Neuronal stem cell (in vitro differentiated cells): ENCODE results near the gene ESF1.

Experiments used
- DNase-seq: peaks from one replicate; pipeline ENCODE4 v3.0.0-alpha.2; 2013; ENCODE audit warnings: low spot score
- H2AFZ ChIP-seq: one replicate; pipeline ENCODE4 v1.6.1; 2013; ENCODE audit warnings: mild to moderate bottlenecking, low read length, inconsistent platforms
- H2AK5ac ChIP-seq: 2 replicates; pipeline ENCODE4 v1.6.1; 2013; ENCODE audit warnings: low read depth, mild to moderate bottlenecking, inconsistent platforms, low read length, moderate library complexity, mixed read lengths
- H2BK120ac ChIP-seq: 2 replicates; pipeline ENCODE4 v1.6.1; 2013; ENCODE audit warnings: low read depth, mild to moderate bottlenecking, inconsistent platforms, low read length, moderate library complexity, mixed read lengths
- H2BK12ac ChIP-seq: one replicate; pipeline ENCODE4 v1.6.1; 2013; ENCODE audit warnings: low read length, inconsistent platforms
- H2BK15ac ChIP-seq: 2 replicates; pipeline ENCODE4 v1.6.1; 2013; ENCODE audit warnings: mild to moderate bottlenecking, low read length, inconsistent platforms, mixed read lengths
- H2BK5ac ChIP-seq: one replicate; pipeline ENCODE4 v1.6.1; 2013; ENCODE audit warnings: inconsistent platforms, mild to moderate bottlenecking, low read length, moderate library complexity
- H3K14ac ChIP-seq: one replicate; pipeline ENCODE4 v1.6.1; 2013; ENCODE audit warnings: low read length, inconsistent platforms
- H3K18ac ChIP-seq: 2 replicates; pipeline ENCODE4 v1.6.1; 2013; ENCODE audit warnings: low read length, inconsistent platforms
- H3K23ac ChIP-seq: 2 replicates; pipeline ENCODE4 v1.6.1; 2013; ENCODE audit warnings: low read depth, mild to moderate bottlenecking, mixed read lengths, low read length, inconsistent platforms; ENCODE audit not compliant: poor library complexity
- H3K27ac ChIP-seq: replicated peaks from 3 replicates; pipeline ENCODE4 v1.5.1; 2013; ENCODE audit warnings: low read length, inconsistent platforms
- H3K27me3 ChIP-seq, 3 experiments: 2 replicates each; pipeline ENCODE4 v1.6.1; 2013; ENCODE audit warnings: low read length in 3 of 3, mild to moderate bottlenecking in 2 of 3, inconsistent platforms in 1 of 3, low read depth in 1 of 3, mixed read lengths in 1 of 3, moderate library complexity in 1 of 3; ENCODE audit not compliant: control insufficient read depth in 3 of 3, insufficient read depth in 3 of 3
- H3K36me3 ChIP-seq, 2 donors: replicated peaks in 1 of 2; 2 replicates each; pipeline ENCODE4 v1.6.1; 2013; ENCODE audit warnings: low read length in 2 of 2; ENCODE audit not compliant: control insufficient read depth in 2 of 2, insufficient read depth in 2 of 2
- H3K4ac ChIP-seq: 2 replicates; pipeline ENCODE4 v1.6.1; 2013; ENCODE audit warnings: inconsistent platforms, mild to moderate bottlenecking, low read length, moderate library complexity
- H3K4me1 ChIP-seq, 2 donors: 1 replicate in 1 of 2; 2 replicates in 1 of 2; pipeline ENCODE4 v1.6.1; 2013; ENCODE audit warnings: low read length in 2 of 2, low read depth in 1 of 2; ENCODE audit not compliant: control insufficient read depth in 2 of 2, insufficient read depth in 1 of 2
- H3K4me2 ChIP-seq: one replicate; pipeline ENCODE4 v1.6.1; 2013; ENCODE audit warnings: mild to moderate bottlenecking, low read length, inconsistent platforms; ENCODE audit not compliant: insufficient read depth, poor library complexity, severe bottlenecking
- H3K4me3 ChIP-seq, 2 donors: 2 replicates each; pipeline ENCODE4 v1.5.1; 2013; ENCODE audit warnings: low read length in 2 of 2, mild to moderate bottlenecking in 2 of 2, inconsistent platforms in 1 of 2, moderate library complexity in 1 of 2
- H3K79me1 ChIP-seq: one replicate; pipeline ENCODE4 v1.6.1; 2013; ENCODE audit warnings: low read depth, mild to moderate bottlenecking, inconsistent platforms, low read length, moderate library complexity
- H3K9ac ChIP-seq: one replicate; pipeline ENCODE4 v1.6.1; 2013; ENCODE audit warnings: mild to moderate bottlenecking, low read depth, low read length, inconsistent platforms; ENCODE audit not compliant: poor library complexity
- H3K9me3 ChIP-seq, 2 donors: replicated peaks in 1 of 2; 2 replicates each; pipeline versions ENCODE3 to v1.6.1; 2013; ENCODE audit warnings: low read length in 2 of 2, mild to moderate bottlenecking in 2 of 2, inconsistent platforms in 1 of 2, low read depth in 1 of 2, mixed read lengths in 1 of 2, moderate library complexity in 1 of 2; ENCODE audit not compliant: control insufficient read depth in 2 of 2, insufficient read depth in 1 of 2
- H4K8ac ChIP-seq: one replicate; pipeline ENCODE4 v1.6.1; 2013; ENCODE audit warnings: low read depth, mild to moderate bottlenecking, inconsistent platforms, low read length, moderate library complexity
- H4K91ac ChIP-seq: one replicate; pipeline ENCODE4 v1.6.1; 2013; ENCODE audit warnings: low read length, low read depth, mild to moderate bottlenecking, inconsistent platforms; ENCODE audit not compliant: poor library complexity
- WGBS, 2 donors: extraction: QIAGEN DNeasy Blood & Tissue Kit; methylation state at CpG; one replicate each; pipeline ENCODE4 v1.1.7; 2013; ENCODE audit warnings: missing lambda C conversion rate in 2 of 2, mixed read lengths in 1 of 2; ENCODE audit not compliant: insufficient read length in 2 of 2, insufficient replicate concordance in 1 of 2; ENCODE audit errors: extremely low coverage in 2 of 2; 5-methylcytosine and 5-hydroxymethylcytosine counted together

ESF1 gene

GRCh38 chr20:13756551-13756950 is 28.2 kb downstream of the ESF1 start:
- WGBS, 2 donors: no CpG with 5 or more reads among the region's 1 CpG
- H2BK5ac ChIP-seq: no peak overlapping the region
- H3K27me3 ChIP-seq: no peaks in the 10 kb centered on the region
- peaks cover 6 to 81% of the 10 kb centered on the region in 2 donors for H3K36me3 ChIP-seq
- no peak overlapping the region for H3K18ac ChIP-seq
- H4K8ac ChIP-seq: no peak overlapping the region
- H3K4ac ChIP-seq: no peak overlapping the region
- no peak overlapping the region for H3K9ac ChIP-seq
- H3K23ac ChIP-seq: no peak overlapping the region
- H3K9me3 ChIP-seq: peaks cover 0 to 3% of the 10 kb centered on the region in 2 donors
- no peak overlapping the region for H2BK120ac ChIP-seq
- H2BK12ac ChIP-seq: no peak overlapping the region
- H3K14ac ChIP-seq: no peak overlapping the region
- no peak overlapping the region for H3K4me3 ChIP-seq
- no peaks in the 10 kb centered on the region for H3K4me1 ChIP-seq
- no peak overlapping the region for H3K4me2 ChIP-seq
- H4K91ac ChIP-seq: no peak overlapping the region
- H2BK15ac ChIP-seq: no peak overlapping the region
- no peaks in the 10 kb centered on the region for H3K79me1 ChIP-seq
- H3K27ac ChIP-seq: no peak overlapping the region
- H2AFZ ChIP-seq: no peak overlapping the region
- H2AK5ac ChIP-seq: no peak overlapping the region
- no peak for DNase-seq

GRCh38 chr20:13755809-13756208 is 28.9 kb downstream of the ESF1 start:
- H3K4me1 ChIP-seq: no peaks in the 10 kb centered on the region
- H3K79me1 ChIP-seq: no peaks in the 10 kb centered on the region
- no peaks in the 10 kb centered on the region for H3K27me3 ChIP-seq
- H2BK15ac ChIP-seq: no peak overlapping the region
- H3K4ac ChIP-seq: no peak overlapping the region
- no peak overlapping the region for H2AFZ ChIP-seq
- H2BK12ac ChIP-seq: no peak overlapping the region
- no peak overlapping the region for H3K14ac ChIP-seq
- no peak overlapping the region for H3K18ac ChIP-seq
- no peak overlapping the region for H4K91ac ChIP-seq
- no peaks in the 10 kb centered on the region for H3K9me3 ChIP-seq
- H3K4me2 ChIP-seq: no peak overlapping the region
- no peak overlapping the region for H3K23ac ChIP-seq
- H2BK5ac ChIP-seq: no peak overlapping the region
- no CpG with 5 or more reads among the region's 5 CpGs for WGBS, 2 donors
- no peak overlapping the region for H3K9ac ChIP-seq
- H3K36me3 ChIP-seq: peaks cover 6 to 83% of the 10 kb centered on the region in 2 donors
- no peak overlapping the region for H4K8ac ChIP-seq
- H2BK120ac ChIP-seq: no peak overlapping the region
- H2AK5ac ChIP-seq: no peak overlapping the region
- no peak overlapping the region for H3K4me3 ChIP-seq
- no peak overlapping the region for H3K27ac ChIP-seq
- DNase-seq: no peak

- Histone ChIP-seq H3K4me3 (no peak overlapping the region), H3K18ac (no peak overlapping the region), H3K23ac (no peak overlapping the region), H3K4me1 (no peaks in the 10 kb centered on the region), H4K91ac (no peak overlapping the region), H3K4me2 (no peak overlapping the region), H2AK5ac (no peak overlapping the region), H3K27me3 (no peaks in the 10 kb centered on the region), H3K4ac (no peak overlapping the region), H3K14ac (no peak overlapping the region), H2BK120ac (no peak overlapping the region), H3K9me3 (no peaks in the 10 kb centered on the region), H3K79me1 (no peaks in the 10 kb centered on the region), H3K27ac (no peak overlapping the region), H2BK12ac (no peak overlapping the region), H2BK15ac (no peak overlapping the region), H3K36me3 (peaks cover 6 to 78% of the 10 kb centered on the region in 2 donors), H2AFZ (no peak overlapping the region), H4K8ac (no peak overlapping the region), H2BK5ac (no peak overlapping the region), H3K9ac (no peak overlapping the region)
- no CpG with 5 or more reads among the region's 2 CpGs for WGBS, 2 donors
- DNase-seq: no peak
These were observed 31.2 kb downstream of the ESF1 start for GRCh38 chr20:13753436-13754036.

- no peaks in the 10 kb centered on the region for H3K27me3 ChIP-seq
- H2AFZ ChIP-seq: no peak overlapping the region
- H4K8ac ChIP-seq: no peak overlapping the region
- H2BK15ac ChIP-seq: no peak overlapping the region
- H2BK12ac ChIP-seq: no peak overlapping the region
- no peak overlapping the region for H3K27ac ChIP-seq
- H2AK5ac ChIP-seq: no peak overlapping the region
- no peaks in the 10 kb centered on the region for H3K9me3 ChIP-seq
- H3K9ac ChIP-seq: no peak overlapping the region
- H3K23ac ChIP-seq: no peak overlapping the region
- H3K4me1 ChIP-seq: no peaks in the 10 kb centered on the region
- DNase-seq: no peak
- H3K4me2 ChIP-seq: no peak overlapping the region
- peaks cover 4 to 57% of the 10 kb centered on the region in 2 donors for H3K36me3 ChIP-seq
- no peak overlapping the region for H3K4ac ChIP-seq
- no peak overlapping the region for H3K14ac ChIP-seq
- no peak overlapping the region for H3K18ac ChIP-seq
- no CpG with 5 or more reads among the region's 3 CpGs for WGBS, 2 donors
- H3K4me3 ChIP-seq: no peak overlapping the region
- H2BK120ac ChIP-seq: no peak overlapping the region
- no peaks in the 10 kb centered on the region for H3K79me1 ChIP-seq
- no peak overlapping the region for H2BK5ac ChIP-seq
- no peak overlapping the region for H4K91ac ChIP-seq
These were observed 34.9 kb downstream of the ESF1 start for GRCh38 chr20:13749811-13750210.
